ENCODE results near the gene TRUB1.

Gene TRUB1

GRCh38 chr10:114987995-114988394 lies 50.0 kb downstream of the TRUB1 start:
- Mint-ChIP-seq H3K9me3 (ENCODE audit: low read depth) (peaks cover 13% of the 10 kb centered on the region), H3K27ac (no peak overlapping the region), H3K36me3 (peaks cover 49% of the 10 kb centered on the region), H3K27me3 (no peaks in the 10 kb centered on the region), H3K4me3 (no peak overlapping the region), H3K4me1 (ENCODE audit: low read depth) (no peaks in the 10 kb centered on the region)

DNA sequence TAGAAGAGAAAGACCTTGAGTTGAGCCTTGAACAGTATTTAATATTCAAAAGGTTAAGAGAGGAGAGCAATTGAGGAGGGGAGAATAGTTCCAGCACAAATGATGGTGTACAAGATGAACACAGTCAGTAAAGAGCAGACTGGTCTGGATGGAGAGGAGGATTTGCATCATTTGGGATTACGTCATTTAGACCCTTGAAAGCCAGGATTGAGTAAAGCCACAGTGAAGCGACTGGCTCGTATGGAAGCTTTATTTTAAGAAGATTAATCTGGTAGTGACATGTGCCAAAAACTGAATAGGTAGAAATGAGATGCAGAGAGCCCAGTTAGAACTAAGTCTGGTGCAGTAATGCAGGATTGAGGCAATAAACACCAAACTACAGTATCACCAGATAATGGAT lies 52.6 kb downstream of the TRUB1 start:
- H3K4me1 Mint-ChIP-seq (ENCODE audit: low read depth): no peaks in the 10 kb centered on the region
- no peaks in the 10 kb centered on the region for H3K9me3 Mint-ChIP-seq (ENCODE audit: low read depth)
- H3K27me3 Mint-ChIP-seq: no peaks in the 10 kb centered on the region
- peaks cover 26% of the 10 kb centered on the region for H3K36me3 Mint-ChIP-seq
- H3K27ac Mint-ChIP-seq: no peak overlapping the region
- no peak overlapping the region for H3K4me3 Mint-ChIP-seq

GRCh38 chr10:114990991-114991390 lies 53.0 kb downstream of the TRUB1 start:
- H3K4me1 Mint-ChIP-seq (ENCODE audit: low read depth): no peaks in the 10 kb centered on the region
- H3K4me3 Mint-ChIP-seq: no peak overlapping the region
- H3K36me3 Mint-ChIP-seq: peaks cover 24% of the 10 kb centered on the region
- H3K27ac Mint-ChIP-seq: no peak overlapping the region
- H3K9me3 Mint-ChIP-seq (ENCODE audit: low read depth): no peaks in the 10 kb centered on the region
- no peaks in the 10 kb centered on the region for H3K27me3 Mint-ChIP-seq

- Mint-ChIP-seq H3K36me3 (peaks cover 23% of the 10 kb centered on the region), H3K27me3 (no peaks in the 10 kb centered on the region), H3K9me3 (ENCODE audit: low read depth) (no peaks in the 10 kb centered on the region), H3K4me1 (ENCODE audit: low read depth) (no peaks in the 10 kb centered on the region), H3K27ac (no peak overlapping the region), H3K4me3 (no peak overlapping the region)
Observed at GRCh38 chr10:114992189-114992775, 54.3 kb downstream of the TRUB1 start.

DNA sequence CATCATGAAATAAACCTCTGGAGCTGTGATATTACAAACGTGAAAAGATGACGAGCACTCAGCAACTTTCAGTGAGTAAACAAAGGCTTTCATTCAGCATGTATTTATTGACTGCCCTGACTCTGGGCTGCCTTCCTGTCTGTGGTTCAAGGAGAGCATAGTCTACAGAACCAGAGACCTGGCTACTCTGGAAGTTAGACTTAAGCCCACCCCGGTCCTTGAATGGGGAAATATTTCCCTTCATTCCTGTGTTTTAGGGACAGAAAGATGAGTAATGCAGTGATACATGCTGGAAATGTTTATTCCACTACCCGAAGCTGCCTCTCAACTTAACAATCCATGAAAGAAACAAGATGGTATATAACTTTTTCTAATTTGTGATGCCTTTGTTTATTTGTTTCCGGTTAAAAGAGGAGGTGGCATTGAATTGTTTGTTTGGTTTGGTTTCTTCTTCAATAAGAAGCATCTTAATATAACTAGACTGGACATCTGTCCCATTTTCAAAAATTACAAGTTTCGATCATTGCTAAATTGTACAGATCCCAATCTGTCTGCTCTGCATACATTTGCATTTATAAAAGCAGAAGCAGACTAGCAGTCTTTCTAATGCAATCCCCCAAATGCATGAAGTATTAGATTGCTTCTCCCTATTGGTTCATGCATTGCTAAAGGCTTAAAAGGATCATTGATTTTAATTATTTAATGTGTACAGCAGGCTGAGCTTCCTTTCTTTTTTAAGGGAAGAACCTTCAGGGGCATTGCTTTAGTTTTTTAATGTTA lies 57.7 kb downstream of the TRUB1 start:
- no peaks in the 10 kb centered on the region for H3K4me1 Mint-ChIP-seq (ENCODE audit: low read depth)

DNA sequence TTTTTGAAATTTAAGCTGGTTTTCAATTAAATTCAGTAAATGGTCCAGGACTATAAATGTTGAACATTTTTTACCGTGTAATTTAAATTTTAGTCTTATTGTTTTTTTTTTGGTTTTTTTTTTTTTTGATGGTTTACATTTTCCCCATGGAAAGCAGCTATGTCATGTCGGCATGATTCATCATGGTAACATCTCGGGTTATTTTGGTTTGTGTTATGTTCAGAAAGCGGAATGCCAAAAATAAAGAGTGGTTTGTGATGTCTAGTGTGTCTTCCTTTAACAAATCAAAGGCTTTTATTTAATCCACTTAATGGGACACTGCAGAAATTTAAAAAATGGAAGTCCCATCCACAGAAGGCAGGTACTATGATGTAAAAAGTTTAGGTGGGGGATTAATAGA lies 58.5 kb downstream of the TRUB1 start:
- peaks cover 6% of the 10 kb centered on the region for H3K36me3 Mint-ChIP-seq
- no peaks in the 10 kb centered on the region for H3K27me3 Mint-ChIP-seq
- H3K27ac Mint-ChIP-seq: no peak overlapping the region
- no peak overlapping the region for H3K4me3 Mint-ChIP-seq
- H3K9me3 Mint-ChIP-seq (ENCODE audit: low read depth): no peaks in the 10 kb centered on the region
- no peaks in the 10 kb centered on the region for H3K4me1 Mint-ChIP-seq (ENCODE audit: low read depth)

More for the DNA sequence above, 57.7 kb downstream of the TRUB1 start:
- Mint-ChIP-seq H3K27ac (no peak overlapping the region), H3K9me3 (ENCODE audit: low read depth) (no peaks in the 10 kb centered on the region), H3K36me3 (peaks cover 12% of the 10 kb centered on the region), H3K4me3 (no peak overlapping the region), H3K27me3 (no peaks in the 10 kb centered on the region)

DNA sequence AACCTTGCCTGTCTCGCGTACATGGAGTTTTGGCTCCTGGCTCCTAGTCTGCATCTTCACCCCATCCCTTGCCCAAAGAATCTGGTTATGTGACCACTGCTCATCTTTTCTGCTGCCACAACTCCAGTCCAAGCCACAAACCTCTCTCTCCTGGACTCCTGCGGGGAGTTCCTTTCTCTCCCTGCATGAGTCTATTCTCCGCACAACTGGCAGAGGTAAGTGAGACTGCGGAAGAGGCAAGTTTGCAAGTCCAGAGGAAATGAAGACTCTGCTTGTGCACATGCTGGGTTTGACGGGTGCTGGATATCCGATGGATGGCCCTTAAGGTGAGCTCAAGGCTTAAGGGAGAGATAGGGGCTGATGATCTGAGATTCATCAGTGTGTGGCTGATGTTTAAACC lies 61.0 kb downstream of the TRUB1 start:
- Mint-ChIP-seq H3K36me3 (peaks cover 5% of the 10 kb centered on the region), H3K27ac (no peak overlapping the region), H3K27me3 (peaks cover 2% of the 10 kb centered on the region), H3K9me3 (ENCODE audit: low read depth) (no peaks in the 10 kb centered on the region), H3K4me1 (ENCODE audit: low read depth) (no peaks in the 10 kb centered on the region), H3K4me3 (no peak overlapping the region)

DNA sequence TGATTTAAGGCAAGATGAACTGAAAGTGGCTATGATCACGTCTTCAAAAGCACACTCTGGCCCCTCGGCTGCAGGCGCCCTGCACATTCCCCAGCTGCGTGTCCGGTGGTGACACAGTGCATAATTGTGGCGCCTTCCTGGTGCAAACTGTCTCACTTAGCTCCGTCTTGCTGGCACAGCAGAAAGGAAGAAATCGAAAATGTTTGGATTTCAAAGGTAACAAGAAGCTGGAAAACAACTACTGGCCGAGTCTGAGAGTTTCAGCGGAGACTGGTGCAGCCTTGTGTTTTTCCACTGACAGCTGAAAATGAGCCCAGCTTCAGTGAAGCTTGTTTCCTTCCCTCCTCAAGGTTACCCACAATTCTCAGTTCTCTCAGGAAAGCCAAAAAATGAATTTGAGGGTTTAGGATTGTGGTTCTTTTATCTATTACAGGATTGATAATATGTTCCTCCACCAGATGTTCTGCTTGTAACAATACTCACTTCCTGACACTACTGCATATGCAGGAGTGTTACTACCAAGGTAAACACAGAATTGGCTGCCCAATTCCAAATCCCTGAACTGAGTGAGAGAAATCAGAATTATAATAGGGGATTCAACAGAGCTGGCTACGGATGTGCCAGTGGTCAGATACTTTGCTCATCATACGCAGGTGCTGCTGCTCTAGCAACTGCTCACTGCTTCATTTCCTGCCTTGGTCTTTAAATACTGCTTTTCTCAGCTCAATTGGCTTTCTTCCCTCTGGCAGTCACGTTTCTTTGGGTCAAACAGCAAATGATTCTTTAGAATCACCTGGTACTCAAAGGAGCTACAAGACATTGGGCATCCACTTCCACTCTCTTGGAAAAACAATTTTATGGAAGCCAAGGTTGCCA lies 63.7 kb downstream of the TRUB1 start:
- Mint-ChIP-seq H3K4me1 (ENCODE audit: low read depth) (no peaks in the 10 kb centered on the region), H3K9me3 (ENCODE audit: low read depth) (no peaks in the 10 kb centered on the region), H3K4me3 (no peak overlapping the region), H3K27ac (no peak overlapping the region), H3K27me3 (peaks cover 2% of the 10 kb centered on the region), H3K36me3 (no peaks in the 10 kb centered on the region)

DNA sequence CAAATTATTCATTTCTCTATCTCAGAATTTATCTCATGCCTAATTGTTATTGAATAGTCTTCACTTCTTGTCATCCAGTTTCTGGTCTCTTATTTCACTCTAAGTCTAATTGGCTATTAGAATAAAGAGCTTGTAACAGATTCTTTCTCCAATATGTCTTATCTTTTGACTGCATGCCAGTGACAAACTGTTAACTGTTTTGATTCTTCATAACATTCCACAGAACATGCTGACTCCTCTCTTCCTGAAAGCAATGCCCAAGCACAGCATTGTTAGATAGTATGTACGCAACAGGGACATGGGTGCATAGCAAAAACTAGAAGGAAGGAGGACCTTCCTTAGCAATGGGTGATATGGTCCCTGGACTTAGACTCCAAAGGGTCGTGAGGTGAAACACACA lies 65.4 kb downstream of the TRUB1 start:
- Mint-ChIP-seq H3K27me3 (peaks cover 4% of the 10 kb centered on the region), H3K27ac (no peak overlapping the region), H3K9me3 (ENCODE audit: low read depth) (no peaks in the 10 kb centered on the region), H3K36me3 (no peaks in the 10 kb centered on the region), H3K4me1 (ENCODE audit: low read depth) (no peaks in the 10 kb centered on the region), H3K4me3 (no peak overlapping the region)

DNA sequence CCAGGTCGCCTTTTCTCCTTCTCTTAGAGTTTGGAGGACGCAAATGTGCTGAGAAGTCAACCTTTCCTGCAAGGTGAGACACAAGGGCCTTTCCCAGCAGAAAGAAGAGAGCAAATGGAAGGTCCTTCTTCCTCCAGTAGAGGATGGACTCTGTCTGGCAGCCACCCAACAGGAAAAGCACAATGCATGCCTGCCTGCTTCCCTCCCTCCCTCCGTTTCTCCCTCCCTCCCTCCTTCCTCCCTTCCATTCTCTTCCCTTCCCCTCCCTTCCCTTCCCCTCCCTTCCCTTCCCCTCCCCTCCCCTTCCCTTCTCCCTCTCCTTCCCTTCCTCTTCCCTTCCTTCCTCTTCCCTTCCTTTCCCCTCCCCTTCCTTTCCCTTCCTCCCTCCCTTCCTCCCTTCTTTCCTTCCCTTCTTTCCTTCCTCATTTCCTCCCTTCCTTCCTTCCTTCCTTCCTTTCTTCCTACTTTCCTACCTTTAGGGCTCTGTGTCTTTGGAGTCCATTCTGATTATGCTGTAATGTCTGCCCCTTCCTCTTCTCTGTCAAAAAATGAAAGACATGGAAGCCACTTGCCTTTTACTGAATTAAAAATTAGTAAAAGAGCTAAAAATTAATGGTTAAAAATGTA lies 66.4 kb downstream of the TRUB1 start:
- Mint-ChIP-seq H3K36me3 (no peaks in the 10 kb centered on the region), H3K9me3 (ENCODE audit: low read depth) (peaks cover 5% of the 10 kb centered on the region), H3K27ac (no peak overlapping the region), H3K27me3 (peaks cover 9% of the 10 kb centered on the region), H3K4me3 (no peak overlapping the region), H3K4me1 (ENCODE audit: low read depth) (no peaks in the 10 kb centered on the region)

- Mint-ChIP-seq H3K27ac (no peak overlapping the region), H3K27me3 (peaks cover 12% of the 10 kb centered on the region), H3K36me3 (no peaks in the 10 kb centered on the region), H3K4me3 (no peak overlapping the region), H3K9me3 (ENCODE audit: low read depth) (peaks cover 7% of the 10 kb centered on the region), H3K4me1 (ENCODE audit: low read depth) (no peaks in the 10 kb centered on the region)
Observed at GRCh38 chr10:115005771-115006170, 67.8 kb downstream of the TRUB1 start.

DNA sequence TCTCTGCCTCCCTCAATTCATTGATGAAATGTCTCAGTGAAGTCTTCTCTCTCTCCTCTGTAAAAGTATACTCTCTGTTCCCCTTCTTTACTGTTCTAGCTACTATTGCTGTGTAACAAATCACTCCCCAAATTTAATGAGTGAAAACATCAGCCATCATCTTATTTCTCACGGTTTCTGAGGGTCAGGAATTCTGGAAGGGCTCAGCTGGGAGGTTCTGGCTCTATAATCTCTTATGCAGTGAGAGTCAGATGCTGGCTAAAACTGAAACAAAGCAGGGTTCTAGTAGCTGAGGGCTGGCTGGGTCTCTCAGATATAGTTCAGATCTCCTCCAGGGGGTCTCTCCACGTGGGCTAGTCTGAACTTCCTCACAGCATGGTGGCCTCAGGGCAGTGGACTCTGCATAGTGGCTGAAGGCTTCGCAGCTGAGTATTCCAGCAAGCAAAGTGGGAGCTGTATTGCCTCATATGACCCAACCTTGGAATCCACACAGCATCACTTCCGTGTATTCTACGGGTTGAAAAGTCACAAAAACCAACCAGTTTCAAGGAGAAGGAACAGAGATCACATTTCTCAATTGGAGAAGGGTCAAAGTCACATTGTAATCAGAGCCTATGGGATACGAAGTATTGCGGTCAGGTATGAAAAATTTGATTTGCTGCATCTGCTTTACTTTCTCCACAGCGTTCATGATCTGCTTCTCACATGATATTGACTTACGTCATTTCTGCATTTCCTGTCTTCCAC lies 80.4 kb downstream of the TRUB1 start:
- Mint-ChIP-seq H3K27ac (no peak overlapping the region), H3K27me3 (peaks cover 6% of the 10 kb centered on the region), H3K9me3 (ENCODE audit: low read depth) (no peaks in the 10 kb centered on the region), H3K4me1 (ENCODE audit: low read depth) (no peaks in the 10 kb centered on the region), H3K4me3 (no peak overlapping the region), H3K36me3 (no peaks in the 10 kb centered on the region)

GRCh38 chr10:115020449-115020848 lies 82.5 kb downstream of the TRUB1 start:
- H3K27ac Mint-ChIP-seq: no peak overlapping the region
- H3K4me1 Mint-ChIP-seq (ENCODE audit: low read depth): no peaks in the 10 kb centered on the region
- H3K36me3 Mint-ChIP-seq: no peaks in the 10 kb centered on the region
- peaks cover 5% of the 10 kb centered on the region for H3K27me3 Mint-ChIP-seq
- H3K4me3 Mint-ChIP-seq: no peak overlapping the region
- H3K9me3 Mint-ChIP-seq (ENCODE audit: low read depth): no peaks in the 10 kb centered on the region

- Mint-ChIP-seq H3K27me3 (peaks cover 2% of the 10 kb centered on the region), H3K4me1 (ENCODE audit: low read depth) (no peaks in the 10 kb centered on the region), H3K4me3 (no peak overlapping the region), H3K36me3 (no peaks in the 10 kb centered on the region), H3K9me3 (ENCODE audit: low read depth) (no peaks in the 10 kb centered on the region), H3K27ac (no peak overlapping the region)
Observed at GRCh38 chr10:115022733-115023132, 84.7 kb downstream of the TRUB1 start.

Measured in activated naive CD8-positive, alpha-beta T cell (primary cell).